ENCODE measurements around the gene ARHGAP45. TPM values are rescaled to one million over a fixed set of nuclear protein-coding genes. Genes with fewer than 3 reads are reported as not detected.

The ARHGAP45 gene
- polyA plus RNA-seq, 3 donors, result 10.0 to 14.9 (median 14.8) TPM

DNA sequence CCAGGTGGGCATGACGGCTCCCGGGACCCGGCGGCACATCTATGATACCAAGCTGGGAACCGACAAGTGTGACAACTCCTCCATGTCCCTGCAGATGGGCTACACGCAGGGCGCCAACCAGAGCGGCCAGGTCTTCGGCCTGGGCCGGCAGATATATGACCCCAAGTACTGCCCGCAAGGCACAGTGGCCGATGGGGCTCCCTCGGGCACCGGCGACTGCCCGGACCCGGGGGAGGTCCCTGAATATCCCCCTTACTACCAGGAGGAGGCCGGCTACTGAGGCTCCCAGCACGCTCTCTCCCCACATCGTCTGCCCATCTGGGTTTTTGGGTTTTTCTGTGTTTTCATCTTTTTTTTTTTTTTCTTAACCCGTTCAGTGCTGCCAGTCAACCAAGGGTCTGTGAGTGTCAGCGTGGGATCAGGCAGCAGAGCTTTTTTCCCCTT is 29.3 kb upstream of the ARHGAP45 start:
- DNase-seq, result no peak

GRCh38 chr19:1038978-1039645 is 27.9 kb upstream of the ARHGAP45 start:
- no peak for DNase-seq

DNA sequence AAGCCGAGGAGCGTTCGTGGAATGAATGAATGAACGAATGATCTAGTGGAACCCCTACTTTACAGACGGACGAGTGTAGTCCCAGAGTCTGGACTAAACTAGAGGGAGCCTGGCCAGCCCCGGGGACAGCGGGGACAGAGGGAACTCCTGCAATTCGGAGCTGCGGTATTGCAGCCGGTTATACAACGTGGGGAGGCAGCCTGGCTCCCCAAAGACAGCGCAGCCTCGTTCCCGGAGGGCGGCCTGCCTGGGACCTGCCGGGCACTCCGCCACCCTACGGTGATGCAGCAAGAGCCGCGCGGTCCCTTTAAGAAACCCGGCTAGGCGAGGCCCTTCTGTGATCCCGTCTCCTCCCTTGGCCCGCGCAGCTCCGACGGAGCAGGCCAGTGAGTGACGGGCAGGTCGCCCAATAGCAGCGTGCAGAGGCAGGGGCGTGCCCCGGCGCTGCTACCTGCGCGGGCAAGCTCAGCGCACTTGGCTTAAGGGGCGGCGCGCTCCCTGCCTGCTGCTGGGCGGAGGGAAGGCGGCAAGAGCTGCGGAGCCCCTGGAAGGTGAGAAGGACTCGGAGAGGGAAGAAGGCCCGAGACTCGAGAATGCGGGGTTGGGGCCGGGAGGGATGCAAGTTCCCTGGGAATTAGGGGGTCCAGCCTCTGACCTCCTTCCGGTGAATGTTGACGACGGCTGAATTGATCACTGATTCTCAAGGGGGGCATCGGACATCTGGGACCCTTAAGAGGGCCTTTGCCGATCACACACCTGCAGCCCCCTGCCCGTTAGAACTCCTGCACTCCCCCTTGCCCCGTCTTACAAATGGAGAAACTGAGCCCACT is 27.1 kb upstream of the ARHGAP45 start, which contains the start of gene ABCA7:
Gene ABCA7 (plus strand): TSS at position 462 of the 830 bp plus-strand sequence. CDS start 1,255 bp downstream, outside the sequence.
- peak; percentile 96 for DNase-seq

- peak; percentile 86 for DNase-seq
Observed at GRCh38 chr19:1040476-1041271, 26.3 kb upstream of the ARHGAP45 start.

- no peak for DNase-seq
Observed at GRCh38 chr19:1041272-1041834, 25.6 kb upstream of the ARHGAP45 start.

DNA sequence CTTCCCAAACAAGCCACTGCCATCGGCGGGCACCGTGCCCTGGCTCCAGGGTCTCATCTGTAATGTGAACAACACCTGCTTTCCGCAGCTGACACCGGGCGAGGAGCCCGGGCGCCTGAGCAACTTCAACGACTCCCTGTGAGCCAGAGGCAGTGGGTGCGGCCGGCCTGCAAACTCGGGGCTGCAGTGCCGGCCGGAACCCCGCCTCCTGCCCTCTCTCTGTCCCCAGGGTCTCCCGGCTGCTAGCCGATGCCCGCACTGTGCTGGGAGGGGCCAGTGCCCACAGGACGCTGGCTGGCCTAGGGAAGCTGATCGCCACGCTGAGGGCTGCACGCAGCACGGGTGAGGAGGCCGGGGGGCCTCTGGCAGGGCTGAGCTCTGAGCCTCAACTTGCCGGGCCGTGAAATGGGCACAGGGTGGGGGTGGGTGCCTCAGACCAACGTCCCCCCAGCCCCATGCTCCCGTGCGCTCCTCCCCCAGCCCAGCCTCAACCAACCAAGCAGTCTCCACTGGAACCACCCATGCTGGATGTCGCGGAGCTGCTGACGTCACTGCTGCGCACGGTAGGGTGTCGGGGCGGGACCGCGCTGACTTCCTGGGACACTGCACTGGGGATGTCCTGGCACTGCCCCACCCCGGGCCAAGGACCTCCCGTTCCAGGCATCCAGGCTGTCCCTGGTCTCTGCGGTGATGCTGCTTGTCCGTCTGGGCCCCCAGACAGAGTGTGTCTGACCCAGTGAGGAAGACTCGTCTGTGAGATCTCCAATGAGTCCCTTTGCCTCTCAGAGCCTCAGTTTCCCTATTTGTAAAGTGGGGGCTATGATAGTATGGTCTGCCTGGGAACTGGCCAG is 24.9 kb upstream of the ARHGAP45 start:
- DNase-seq, result no peak

- no peak for DNase-seq
Observed at GRCh38 chr19:1042689-1043511, 24.1 kb upstream of the ARHGAP45 start.

DNA sequence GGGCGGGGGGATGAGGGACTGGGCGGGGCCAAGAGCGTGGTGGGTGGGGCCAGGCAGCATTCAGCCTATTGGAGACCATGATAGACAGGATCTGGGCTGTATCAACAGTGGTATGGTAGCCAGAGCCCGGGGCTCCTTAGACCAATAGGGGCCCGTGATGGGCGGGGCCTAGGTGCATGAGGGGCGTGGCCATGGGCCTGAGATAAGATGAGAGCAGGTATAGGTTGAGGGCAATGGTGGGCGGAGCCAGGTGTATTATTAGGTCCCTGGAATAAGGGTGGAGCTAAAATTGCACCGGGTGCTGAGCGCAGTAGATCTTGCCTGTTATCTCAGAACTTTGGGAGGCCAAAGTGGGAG is 21.7 kb upstream of the ARHGAP45 start:
- no peak for DNase-seq

DNA sequence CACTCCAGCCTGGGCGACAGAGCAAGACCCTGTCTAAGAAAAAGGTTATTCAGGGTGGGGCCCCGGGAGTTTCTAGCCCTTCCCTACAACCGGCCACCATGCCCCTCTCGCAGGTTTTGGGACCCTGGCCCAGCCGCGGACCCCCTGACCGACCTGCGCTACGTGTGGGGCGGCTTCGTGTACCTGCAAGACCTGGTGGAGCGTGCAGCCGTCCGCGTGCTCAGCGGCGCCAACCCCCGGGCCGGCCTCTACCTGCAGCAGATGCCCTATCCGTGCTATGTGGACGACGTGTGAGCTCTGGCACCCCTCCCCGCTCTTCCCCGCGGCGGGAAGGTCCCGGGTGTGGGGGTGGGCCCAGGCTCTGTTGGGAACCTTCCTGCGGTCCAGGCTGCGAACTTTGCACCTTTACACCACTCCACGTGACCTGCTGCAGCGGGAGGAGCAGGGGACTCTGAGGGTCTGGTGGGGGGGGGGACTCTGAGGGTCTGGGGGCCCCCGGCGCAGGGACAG is 20.8 kb upstream of the ARHGAP45 start:
- no peak for DNase-seq

DNA sequence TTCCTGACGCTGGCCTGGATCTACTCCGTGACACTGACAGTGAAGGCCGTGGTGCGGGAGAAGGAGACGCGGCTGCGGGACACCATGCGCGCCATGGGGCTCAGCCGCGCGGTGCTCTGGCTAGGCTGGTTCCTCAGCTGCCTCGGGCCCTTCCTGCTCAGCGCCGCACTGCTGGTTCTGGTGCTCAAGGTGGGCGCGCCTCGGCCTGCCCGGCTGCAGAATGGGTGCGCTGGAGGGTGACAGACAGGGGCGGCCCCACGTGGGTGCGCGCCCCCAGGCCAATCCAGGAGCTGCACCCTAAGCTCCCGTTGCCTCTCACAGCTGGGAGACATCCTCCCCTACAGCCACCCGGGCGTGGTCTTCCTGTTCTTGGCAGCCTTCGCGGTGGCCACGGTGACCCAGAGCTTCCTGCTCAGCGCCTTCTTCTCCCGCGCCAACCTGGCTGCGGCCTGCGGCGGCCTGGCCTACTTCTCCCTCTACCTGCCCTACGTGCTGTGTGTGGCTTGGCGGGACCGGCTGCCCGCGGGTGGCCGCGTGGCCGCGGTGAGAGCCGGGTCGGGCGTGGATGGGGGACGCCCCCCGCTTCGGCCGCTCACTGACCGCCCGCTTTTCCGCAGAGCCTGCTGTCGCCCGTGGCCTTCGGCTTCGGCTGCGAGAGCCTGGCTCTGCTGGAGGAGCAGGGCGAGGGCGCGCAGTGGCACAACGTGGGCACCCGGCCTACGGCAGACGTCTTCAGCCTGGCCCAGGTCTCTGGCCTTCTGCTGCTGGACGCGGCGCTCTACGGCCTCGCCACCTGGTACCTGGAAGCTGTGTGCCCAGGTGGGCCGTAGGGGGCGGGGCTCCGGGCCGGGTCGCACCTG is 19.9 kb upstream of the ARHGAP45 start:
- DNase-seq, result no peak

DNA sequence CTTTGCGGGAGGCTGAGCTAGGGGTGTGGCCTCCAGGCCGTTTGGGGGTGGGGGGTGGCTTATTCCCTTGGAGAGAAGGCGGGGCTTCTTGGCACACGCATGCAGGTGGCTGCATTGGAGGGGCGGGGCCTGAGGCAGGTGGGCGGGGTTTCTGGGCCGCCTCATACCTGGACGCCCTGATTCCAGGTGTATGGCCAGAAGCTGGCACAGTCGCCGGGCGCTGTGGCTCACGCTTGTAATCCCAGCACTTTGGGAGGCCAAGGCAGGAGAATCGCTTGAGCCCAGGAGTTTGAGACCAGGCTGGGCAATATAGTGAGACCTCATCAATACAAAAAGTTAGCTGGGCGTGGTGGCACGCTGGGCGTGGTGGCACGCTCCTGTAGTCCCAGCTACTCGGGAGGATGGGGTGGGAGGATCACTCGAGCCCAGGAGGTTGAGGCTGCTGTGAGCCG is 19.2 kb upstream of the ARHGAP45 start:
- no peak for DNase-seq

DNA sequence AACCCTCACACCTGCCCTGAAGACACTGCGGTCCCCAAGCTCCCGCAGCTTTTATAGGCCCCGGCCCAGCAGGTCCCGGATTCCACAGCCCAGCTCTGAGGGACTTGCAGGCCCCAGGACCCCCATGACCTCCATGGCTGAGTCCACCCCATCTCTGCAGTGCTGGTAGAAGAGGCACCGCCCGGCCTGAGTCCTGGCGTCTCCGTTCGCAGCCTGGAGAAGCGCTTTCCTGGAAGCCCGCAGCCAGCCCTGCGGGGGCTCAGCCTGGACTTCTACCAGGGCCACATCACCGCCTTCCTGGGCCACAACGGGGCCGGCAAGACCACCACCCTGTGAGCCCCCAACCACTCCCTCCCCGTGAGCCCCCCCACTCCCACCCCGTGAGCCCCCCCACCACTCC is 17.9 kb upstream of the ARHGAP45 start:
- no peak for DNase-seq

- DNase-seq, result no peak
Observed at GRCh38 chr19:1049800-1050199, 17.2 kb upstream of the ARHGAP45 start.

DNA sequence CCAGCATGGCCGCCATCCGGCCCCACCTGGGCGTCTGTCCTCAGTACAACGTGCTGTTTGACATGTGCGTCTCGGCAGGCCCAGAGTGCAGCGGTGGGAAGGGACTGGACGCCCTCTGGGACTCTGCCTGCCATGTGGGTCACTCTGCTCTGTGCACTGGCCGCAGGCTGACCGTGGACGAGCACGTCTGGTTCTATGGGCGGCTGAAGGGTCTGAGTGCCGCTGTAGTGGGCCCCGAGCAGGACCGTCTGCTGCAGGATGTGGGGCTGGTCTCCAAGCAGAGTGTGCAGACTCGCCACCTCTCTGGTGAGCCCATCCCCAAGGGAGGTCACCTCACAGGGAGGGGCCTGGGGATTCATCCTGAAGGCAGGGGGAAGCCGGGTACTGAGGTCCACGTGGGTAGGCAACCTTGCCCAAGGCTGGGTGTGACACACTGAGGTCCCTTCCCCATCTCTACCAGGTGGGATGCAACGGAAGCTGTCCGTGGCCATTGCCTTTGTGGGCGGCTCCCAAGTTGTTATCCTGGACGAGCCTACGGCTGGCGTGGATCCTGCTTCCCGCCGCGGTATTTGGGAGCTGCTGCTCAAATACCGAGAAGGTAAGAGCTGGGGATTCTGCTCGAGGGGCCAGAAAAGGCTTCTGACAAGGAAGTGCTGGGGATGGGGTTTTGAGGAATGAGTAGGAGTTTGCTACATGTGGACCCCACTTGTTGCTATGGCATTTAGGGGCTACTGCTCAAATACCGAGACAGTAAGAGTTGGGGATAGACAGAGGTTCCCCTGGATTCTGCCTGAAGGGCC is 15.8 kb upstream of the ARHGAP45 start:
- no peak for DNase-seq

- no peak for DNase-seq
Observed at GRCh38 chr19:1051791-1052190, 15.2 kb upstream of the ARHGAP45 start.

- DNase-seq, result no peak
Observed at GRCh38 chr19:1052349-1052975, 14.5 kb upstream of the ARHGAP45 start.

All from renal pelvis (tissue), 4 donors.